ENCODE measurements around the gene LNP1.
"Not testable (repeated sequence)": the region's sequence is repeated elsewhere in the genome, so short reads cannot be mapped to it uniquely, and the experiment has no call there.

Gene LNP1

GRCh38 chr3:100478521-100478920 lies 77.2 kb downstream of the LNP1 start:
- not testable (repeated sequence) for DNase-seq (ENCODE audit: low spot score)

- DNase-seq (ENCODE audit: low spot score): no peak
Observed at GRCh38 chr3:100480081-100480480, 78.7 kb downstream of the LNP1 start.

DNA sequence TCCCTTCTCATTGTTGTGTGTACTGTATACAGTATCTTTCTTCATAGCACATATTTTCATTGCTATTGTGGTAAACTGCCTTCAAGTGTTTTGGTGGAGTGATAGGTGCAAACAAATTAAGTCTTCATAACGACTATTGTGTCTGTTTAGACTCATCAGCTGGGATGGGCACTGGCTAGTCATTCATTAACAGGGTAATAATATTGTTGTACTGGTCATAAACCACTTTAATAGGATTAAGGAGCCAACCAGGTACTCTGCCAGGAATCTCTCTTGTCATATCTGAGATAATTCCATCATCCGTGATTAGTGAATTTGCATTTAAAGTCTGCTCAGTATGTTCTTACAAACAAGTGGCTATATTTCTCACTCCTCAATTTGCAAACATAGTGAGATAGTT lies 80.8 kb downstream of the LNP1 start:
- no peak for DNase-seq (ENCODE audit: low spot score)

DNA sequence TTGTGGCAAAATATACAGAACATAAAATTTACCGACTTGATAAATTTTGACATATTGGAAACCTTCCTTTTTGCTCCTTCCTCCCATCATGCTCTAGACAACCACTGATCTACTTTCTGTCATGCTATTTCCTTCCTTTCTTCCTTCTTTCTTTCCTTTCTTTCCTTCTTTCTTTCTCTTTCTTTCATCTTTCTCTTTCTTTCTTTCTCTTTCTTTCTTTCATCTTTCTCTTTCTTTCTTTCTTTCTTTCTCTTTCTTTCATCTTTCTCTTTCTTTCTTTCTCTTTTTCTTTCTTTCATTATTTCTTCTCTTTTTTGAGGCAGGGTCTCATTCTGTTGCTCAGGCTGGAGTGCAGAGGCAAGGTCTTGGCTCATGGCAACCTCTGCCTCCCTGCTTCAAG lies 82.2 kb downstream of the LNP1 start:
- no peak for DNase-seq (ENCODE audit: low spot score)

DNA sequence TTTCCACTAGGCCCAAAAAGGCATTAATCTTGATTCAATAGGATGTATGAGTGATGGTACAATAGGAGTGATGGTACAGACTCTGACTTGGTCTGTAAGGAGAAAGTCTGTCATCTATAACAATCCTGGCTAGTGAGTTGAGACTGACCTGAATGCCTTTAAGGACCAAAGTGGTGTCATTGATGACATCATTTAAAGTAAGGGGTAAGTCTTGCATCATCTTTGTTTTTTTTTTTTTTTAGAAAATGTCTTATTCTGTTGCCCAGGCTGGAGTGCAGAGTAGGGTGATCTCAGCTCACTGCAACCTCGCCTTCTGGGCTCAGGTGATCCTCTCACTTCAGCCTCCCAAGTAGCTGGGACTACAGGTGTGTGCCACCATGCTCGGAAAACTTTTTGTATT lies 85.5 kb downstream of the LNP1 start:
- DNase-seq (ENCODE audit: low spot score): no peak

DNA sequence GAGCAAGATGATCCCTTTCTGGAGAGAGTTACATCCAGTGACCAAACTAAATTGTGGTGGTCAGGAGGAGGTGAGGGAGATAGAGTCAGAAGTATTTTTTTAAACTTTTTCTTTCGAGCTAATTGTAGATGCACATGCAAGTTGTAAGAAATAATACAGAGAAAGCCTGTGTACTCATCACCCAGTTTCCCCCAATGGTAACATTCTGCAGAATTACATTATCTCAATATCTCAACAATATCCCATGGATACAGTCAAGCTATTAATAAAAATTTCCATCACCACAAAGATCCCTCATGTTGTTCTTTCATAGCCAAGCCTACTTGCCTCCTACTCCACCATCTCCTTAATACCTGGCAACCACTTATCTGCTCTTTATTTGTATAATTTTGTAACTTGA lies 87.8 kb downstream of the LNP1 start:
- no peak for DNase-seq (ENCODE audit: low spot score)

GRCh38 chr3:100492059-100493006 lies 91.0 kb downstream of the LNP1 start, which contains the start of gene TMEM45A:
TMEM45A (plus strand) TSS chr3:100492619; CDS start chr3:100555212, 62,593 bp downstream.
- DNase-seq (ENCODE audit: low spot score): peak; percentile 82

GRCh38 chr3:100496711-100497261 lies 95.4 kb downstream of the LNP1 start:
- DNase-seq (ENCODE audit: low spot score): no peak

DNA sequence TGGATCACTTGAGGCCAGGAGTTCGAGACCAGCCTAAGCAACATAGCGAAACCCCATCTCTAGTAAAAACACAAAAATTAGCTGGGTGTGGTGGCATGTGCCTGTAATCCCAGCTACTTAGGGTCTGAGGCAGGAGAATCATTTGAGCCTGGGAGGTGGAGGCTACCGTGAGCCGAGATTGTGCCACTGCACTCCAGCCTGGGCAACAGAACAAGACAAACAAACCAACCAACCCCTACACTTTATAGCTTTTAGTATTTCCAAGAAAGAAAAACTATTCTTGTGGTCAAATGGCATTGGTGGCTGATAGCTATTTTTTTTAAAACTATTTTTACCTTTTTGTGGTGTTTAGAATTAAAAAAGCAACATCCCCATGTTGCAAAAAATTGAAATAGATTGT lies 98.3 kb downstream of the LNP1 start:
- DNase-seq (ENCODE audit: low spot score): no peak

DNA sequence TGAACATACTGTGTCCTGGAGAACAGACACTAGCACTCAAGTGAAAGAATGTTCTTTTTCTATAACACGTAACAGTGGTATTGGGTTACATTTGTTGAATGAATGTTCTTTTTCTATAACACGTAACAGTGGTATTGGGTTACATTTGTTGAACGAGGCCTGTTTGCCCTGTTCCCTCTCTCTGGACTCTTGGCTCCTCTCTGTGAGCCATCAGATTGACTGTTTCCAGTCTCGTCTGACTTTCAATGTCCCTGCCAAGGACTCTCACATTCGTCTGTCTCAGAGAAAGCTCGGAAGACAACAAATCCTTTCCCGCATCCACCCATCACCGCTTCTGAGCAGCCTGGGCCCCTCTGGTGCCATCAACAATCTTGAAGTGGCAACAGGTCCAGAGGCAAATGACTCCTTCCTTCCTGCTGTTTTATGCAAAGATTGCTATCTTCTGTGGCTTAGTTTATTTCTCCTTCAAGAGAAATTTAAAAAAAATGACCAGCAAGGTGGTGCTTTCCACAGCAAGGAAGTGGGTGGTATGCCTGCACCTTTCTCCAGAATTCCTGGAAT lies 99.1 kb downstream of the LNP1 start:
- DNase-seq (ENCODE audit: low spot score): no peak

GRCh38 chr3:100503448-100503847 lies 102.1 kb downstream of the LNP1 start:
- DNase-seq (ENCODE audit: low spot score): no peak
